ENCODE measurements around the gene AUTS2. TPM values are rescaled to one million over a fixed set of nuclear protein-coding genes. Genes with fewer than 3 reads are reported as not detected.

The AUTS2 gene
- total RNA-seq, 1 experiment from 2014 or later: 2.5 TPM

GRCh38 chr7:70321016-70321590, 722.8 kb downstream of the AUTS2 start:
- intact Hi-C loops (cut with micrococcal nuclease; ENCODE audit: unreplicated experiment) (no loop called here), in situ Hi-C loops (cut with HindIII; ENCODE audit: low pct_unique_long_range_greater_than_20kb, low sequenced_read_pairs) (no loop called here)
- Histone ChIP-seq H3K4me1 (ENCODE audit: control insufficient read depth, insufficient read depth, low read length) (no peaks in the 10 kb centered on the region), H3K27me3 (ENCODE audit: control insufficient read depth, insufficient read depth, low read length) (no peaks in the 10 kb centered on the region), H3K27ac (ENCODE audit: low read length) (no peak overlapping the region), H3K4me3 (ENCODE audit: low read depth in 2 of 2, low read length in 2 of 2) (no peak overlapping the region), H3K36me3 (ENCODE audit: control insufficient read depth, insufficient read depth, low read length) (no peaks in the 10 kb centered on the region), H3K9me3 (ENCODE audit: control insufficient read depth, insufficient read depth, low read depth, low read length) (no peaks in the 10 kb centered on the region)
- CTCF ChIA-PET: no interaction called here
- DNase-seq (ENCODE audit: low read depth, low spot score): no peak
- no TSS peak for BruUV-seq (replicated peaks)
- no peak for ATAC-seq
- POLR2A ChIA-PET: no interaction called here
- TF ChIP-seq TCF7L2 (IDR thresholded peaks at IDR 0.05; ENCODE audit: low read depth, low read length) (no peak), REST (IDR thresholded peaks at IDR 0.05; ENCODE audit: insufficient read depth in 1 of 2, low read depth in 2 of 2, low read length in 1 of 2) (no peak), POLR2AphosphoS5 (IDR thresholded peaks at IDR 0.05; ENCODE audit: low read depth, low read length) (no peak), SIN3A (IDR thresholded peaks at IDR 0.05; ENCODE audit: borderline replicate concordance, insufficient read depth, low read depth, low read length) (no peak)
- TF ChIP-seq, protein P1, sequence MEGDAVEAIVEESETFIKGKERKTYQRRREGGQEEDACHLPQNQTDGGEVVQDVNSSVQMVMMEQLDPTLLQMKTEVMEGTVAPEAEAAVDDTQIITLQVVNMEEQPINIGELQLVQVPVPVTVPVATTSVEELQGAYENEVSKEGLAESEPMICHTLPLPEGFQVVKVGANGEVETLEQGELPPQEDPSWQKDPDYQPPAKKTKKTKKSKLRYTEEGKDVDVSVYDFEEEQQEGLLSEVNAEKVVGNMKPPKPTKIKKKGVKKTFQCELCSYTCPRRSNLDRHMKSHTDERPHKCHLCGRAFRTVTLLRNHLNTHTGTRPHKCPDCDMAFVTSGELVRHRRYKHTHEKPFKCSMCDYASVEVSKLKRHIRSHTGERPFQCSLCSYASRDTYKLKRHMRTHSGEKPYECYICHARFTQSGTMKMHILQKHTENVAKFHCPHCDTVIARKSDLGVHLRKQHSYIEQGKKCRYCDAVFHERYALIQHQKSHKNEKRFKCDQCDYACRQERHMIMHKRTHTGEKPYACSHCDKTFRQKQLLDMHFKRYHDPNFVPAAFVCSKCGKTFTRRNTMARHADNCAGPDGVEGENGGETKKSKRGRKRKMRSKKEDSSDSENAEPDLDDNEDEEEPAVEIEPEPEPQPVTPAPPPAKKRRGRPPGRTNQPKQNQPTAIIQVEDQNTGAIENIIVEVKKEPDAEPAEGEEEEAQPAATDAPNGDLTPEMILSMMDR (IDR thresholded peaks at IDR 0.05): no peak

DNA sequence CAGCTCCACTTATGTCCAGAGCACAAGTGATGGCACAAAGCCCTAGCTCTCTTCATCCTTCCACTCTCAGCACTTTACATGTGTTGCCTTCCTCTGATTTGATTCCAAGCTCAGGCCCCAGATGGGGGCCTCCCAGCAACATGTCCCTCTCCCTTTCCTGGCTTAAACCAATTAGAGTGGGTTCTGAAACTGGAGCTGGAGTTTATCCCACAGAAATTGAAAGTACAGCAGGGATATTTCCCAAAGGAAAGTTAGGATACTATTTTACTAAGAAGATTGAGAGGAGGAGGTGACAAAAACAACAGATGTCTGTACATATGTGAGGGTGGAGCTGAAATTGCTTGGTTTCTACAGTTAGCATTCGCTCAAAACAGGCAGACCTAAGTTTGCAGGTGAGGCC, 724.6 kb downstream of the AUTS2 start:
- no peak overlapping the region for H3K4me3 ChIP-seq (ENCODE audit: low read depth in 2 of 2, low read length in 2 of 2)
- intact Hi-C loops (cut with micrococcal nuclease; ENCODE audit: unreplicated experiment): no loop called here
- H3K36me3 ChIP-seq (ENCODE audit: control insufficient read depth, insufficient read depth, low read length): no peaks in the 10 kb centered on the region
- no peak for TF ChIP-seq REST (IDR thresholded peaks at IDR 0.05; ENCODE audit: insufficient read depth in 1 of 2, low read depth in 2 of 2, low read length in 1 of 2)
- TF ChIP-seq, protein P1 (IDR thresholded peaks at IDR 0.05): no peak
- no peak for TF ChIP-seq POLR2AphosphoS5 (IDR thresholded peaks at IDR 0.05; ENCODE audit: low read depth, low read length)
- TF ChIP-seq SIN3A (IDR thresholded peaks at IDR 0.05; ENCODE audit: borderline replicate concordance, insufficient read depth, low read depth, low read length): no peak
- ATAC-seq (no peak), DNase-seq (ENCODE audit: low read depth, low spot score) (no peak)
- BruUV-seq (replicated peaks): no TSS peak
- in situ Hi-C loops (cut with HindIII; ENCODE audit: low pct_unique_long_range_greater_than_20kb, low sequenced_read_pairs): no loop called here
- no peaks in the 10 kb centered on the region for H3K27me3 ChIP-seq (ENCODE audit: control insufficient read depth, insufficient read depth, low read length)
- H3K27ac ChIP-seq (ENCODE audit: low read length): no peak overlapping the region
- no peaks in the 10 kb centered on the region for H3K4me1 ChIP-seq (ENCODE audit: control insufficient read depth, insufficient read depth, low read length)
- ChIA-PET POLR2A (no interaction called here), CTCF (no interaction called here)
- H3K9me3 ChIP-seq (ENCODE audit: control insufficient read depth, insufficient read depth, low read depth, low read length): no peaks in the 10 kb centered on the region

Measured in Panc1 (cell line).